HEK293 (cell line): ENCODE measurements around the gene CEP72.

Experiments used
- BCL11A ChIP-seq: fragments of 450-650 bp; formaldehyde crosslinking; IDR thresholded peaks from 2 replicates; pipeline ENCODE4 v1.5.1; 2016; ENCODE audit warnings: low read depth, missing biosample characterization, missing genetic modification characterization
- BCL11B ChIP-seq: fragments of 450-650 bp; formaldehyde crosslinking; IDR thresholded peaks from 2 replicates; pipeline ENCODE4 v1.5.1; 2016; ENCODE audit warnings: low read depth, missing biosample characterization, missing genetic modification characterization
- GFI1B ChIP-seq: fragments of 450-650 bp; formaldehyde crosslinking; IDR thresholded peaks from 2 replicates; pipeline ENCODE4 v1.5.1; 2016; ENCODE audit warnings: missing biosample characterization, missing genetic modification characterization
- KLF1 ChIP-seq: fragments of 450-650 bp; formaldehyde crosslinking; IDR thresholded peaks from 2 replicates; pipeline ENCODE4 v1.5.1; 2016; ENCODE audit warnings: missing biosample characterization, missing genetic modification characterization
- OVOL3 ChIP-seq: fragments of 450-650 bp; formaldehyde crosslinking; IDR thresholded peaks from 2 replicates; pipeline ENCODE4 v1.5.1; 2016; ENCODE audit warnings: missing biosample characterization, missing genetic modification characterization
- SALL2 ChIP-seq: fragments of 450-650 bp; formaldehyde crosslinking; IDR thresholded peaks from 2 replicates; pipeline ENCODE4 v1.5.0; 2017; ENCODE audit warnings: missing biosample characterization, mild to moderate bottlenecking, missing genetic modification characterization, borderline replicate concordance
- SP7 ChIP-seq: fragments of 450-650 bp; formaldehyde crosslinking; IDR thresholded peaks from 2 replicates; pipeline ENCODE4 v1.5.1; 2016; ENCODE audit warnings: missing biosample characterization, missing genetic modification characterization
- ZBTB48 ChIP-seq: fragments of 450-650 bp; formaldehyde crosslinking; IDR thresholded peaks from 2 replicates; pipeline ENCODE4 v1.5.1; 2016; ENCODE audit warnings: missing biosample characterization, missing genetic modification characterization
- ZNF169 ChIP-seq: fragments of 450-650 bp; formaldehyde crosslinking; IDR thresholded peaks from 2 replicates; pipeline ENCODE4 v1.5.1; 2016; ENCODE audit warnings: missing biosample characterization, missing genetic modification characterization
- ZNF202 ChIP-seq: fragments of 450-650 bp; formaldehyde crosslinking; IDR thresholded peaks from 2 replicates; pipeline ENCODE4 v1.5.1; 2016; ENCODE audit warnings: missing biosample characterization, missing genetic modification characterization, borderline replicate concordance
- ZNF335 ChIP-seq: fragments of 450-650 bp; formaldehyde crosslinking; conservative IDR thresholded peaks from 2 replicates; pipeline ENCODE4 v1.5.1; 2016; ENCODE audit warnings: missing biosample characterization, missing genetic modification characterization
- ZNF433 ChIP-seq: fragments of 450-650 bp; formaldehyde crosslinking; IDR thresholded peaks from 2 replicates; pipeline ENCODE4 v1.5.1; 2016; ENCODE audit warnings: missing biosample characterization, missing genetic modification characterization, low read depth
- ZNF510 ChIP-seq: fragments of 450-650 bp; formaldehyde crosslinking; IDR thresholded peaks from 2 replicates; pipeline ENCODE4 v1.5.1; 2018; ENCODE audit warnings: mild to moderate bottlenecking, missing genetic modification characterization, missing biosample characterization; ENCODE audit not compliant: insufficient replicate concordance
- ZNF521 ChIP-seq: fragments of 450-650 bp; formaldehyde crosslinking; IDR thresholded peaks from 2 replicates; pipeline ENCODE4 v1.5.1; 2017; ENCODE audit warnings: missing biosample characterization, mild to moderate bottlenecking, missing genetic modification characterization
- ZNF548 ChIP-seq: fragments of 450-650 bp; formaldehyde crosslinking; IDR thresholded peaks from 2 replicates; pipeline ENCODE4 v1.5.1; 2016; ENCODE audit warnings: missing biosample characterization, missing genetic modification characterization
- ZNF549 ChIP-seq: fragments of 450-650 bp; IDR thresholded peaks from 2 replicates; pipeline ENCODE4 v1.5.1; 2018; ENCODE audit warnings: missing biosample characterization, missing genetic modification characterization, mild to moderate bottlenecking, inconsistent platforms, moderate library complexity
- ZNF555 ChIP-seq: fragments of 450-650 bp; formaldehyde crosslinking; conservative IDR thresholded peaks from 2 replicates; pipeline ENCODE4 v1.5.1; 2017; ENCODE audit warnings: missing biosample characterization, mild to moderate bottlenecking, missing genetic modification characterization, inconsistent platforms
- ZNF558 ChIP-seq: fragments of 450-650 bp; formaldehyde crosslinking; IDR thresholded peaks from 2 replicates; pipeline ENCODE4 v1.5.1; 2016; ENCODE audit warnings: missing biosample characterization, missing genetic modification characterization
- ZNF600 ChIP-seq: fragments of 450-650 bp; formaldehyde crosslinking; IDR thresholded peaks from 2 replicates; pipeline ENCODE4 v1.5.1; 2016; ENCODE audit warnings: missing biosample characterization, missing genetic modification characterization
- ZNF629 ChIP-seq: fragments of 450-650 bp; formaldehyde crosslinking; IDR thresholded peaks from 2 replicates; pipeline ENCODE4 v1.5.1; 2017; ENCODE audit warnings: missing biosample characterization, missing genetic modification characterization
- ZNF660 ChIP-seq: fragments of 450-650 bp; IDR thresholded peaks from 2 replicates; pipeline ENCODE4 v1.5.1; 2018; ENCODE audit warnings: missing biosample characterization, mild to moderate bottlenecking, missing genetic modification characterization
- ZNF777 ChIP-seq: fragments of 450-650 bp; formaldehyde crosslinking; IDR thresholded peaks from 2 replicates; pipeline ENCODE4 v1.5.1; 2017; ENCODE audit warnings: missing biosample characterization, missing genetic modification characterization, borderline replicate concordance
- ZNF792 ChIP-seq: fragments of 450-650 bp; formaldehyde crosslinking; IDR thresholded peaks from 2 replicates; pipeline ENCODE4 v1.5.1; 2016; ENCODE audit warnings: missing biosample characterization, missing genetic modification characterization
- ZNF830 ChIP-seq: fragments of 450-650 bp; IDR thresholded peaks from 2 replicates; pipeline ENCODE4 v1.5.0; 2018; ENCODE audit warnings: missing biosample characterization, missing genetic modification characterization, low read depth, mild to moderate bottlenecking, moderate library complexity
- ZSCAN30 ChIP-seq: fragments of 450-650 bp; IDR thresholded peaks from 2 replicates; pipeline ENCODE4 v1.5.1; 2018; ENCODE audit warnings: missing biosample characterization, mild to moderate bottlenecking, missing genetic modification characterization, moderate library complexity
- ZXDB ChIP-seq: fragments of 450-650 bp; formaldehyde crosslinking; IDR thresholded peaks from 2 replicates; pipeline ENCODE4 v1.5.1; 2016; ENCODE audit warnings: missing biosample characterization, missing genetic modification characterization
- TF ChIP-seq, protein P1 (sequence below): fragments of 450-650 bp; formaldehyde crosslinking; IDR thresholded peaks from 2 replicates; pipeline ENCODE4 v1.5.1; 2016; ENCODE audit warnings: missing biosample characterization, missing genetic modification characterization, low read depth
- TF ChIP-seq, protein P2 (sequence below): fragments of 450-650 bp; formaldehyde crosslinking; IDR thresholded peaks from 2 replicates; pipeline ENCODE4 v1.5.1; 2016; ENCODE audit warnings: missing biosample characterization, missing genetic modification characterization
- TF ChIP-seq, protein P3 (sequence below): fragments of 450-650 bp; formaldehyde crosslinking; IDR thresholded peaks from 2 replicates; pipeline ENCODE4 v1.5.1; 2016; ENCODE audit warnings: missing biosample characterization, missing genetic modification characterization
- TF ChIP-seq, protein P4 (sequence below): fragments of 450-650 bp; formaldehyde crosslinking; IDR thresholded peaks from 2 replicates; pipeline ENCODE4 v1.5.1; 2016; ENCODE audit warnings: missing biosample characterization, missing genetic modification characterization, borderline replicate concordance
- TF ChIP-seq, protein P5 (sequence below): fragments of 450-650 bp; formaldehyde crosslinking; IDR thresholded peaks from 2 replicates; pipeline ENCODE4 v1.5.1; 2017; ENCODE audit warnings: missing biosample characterization, missing genetic modification characterization

The CEP72 gene

DNA sequence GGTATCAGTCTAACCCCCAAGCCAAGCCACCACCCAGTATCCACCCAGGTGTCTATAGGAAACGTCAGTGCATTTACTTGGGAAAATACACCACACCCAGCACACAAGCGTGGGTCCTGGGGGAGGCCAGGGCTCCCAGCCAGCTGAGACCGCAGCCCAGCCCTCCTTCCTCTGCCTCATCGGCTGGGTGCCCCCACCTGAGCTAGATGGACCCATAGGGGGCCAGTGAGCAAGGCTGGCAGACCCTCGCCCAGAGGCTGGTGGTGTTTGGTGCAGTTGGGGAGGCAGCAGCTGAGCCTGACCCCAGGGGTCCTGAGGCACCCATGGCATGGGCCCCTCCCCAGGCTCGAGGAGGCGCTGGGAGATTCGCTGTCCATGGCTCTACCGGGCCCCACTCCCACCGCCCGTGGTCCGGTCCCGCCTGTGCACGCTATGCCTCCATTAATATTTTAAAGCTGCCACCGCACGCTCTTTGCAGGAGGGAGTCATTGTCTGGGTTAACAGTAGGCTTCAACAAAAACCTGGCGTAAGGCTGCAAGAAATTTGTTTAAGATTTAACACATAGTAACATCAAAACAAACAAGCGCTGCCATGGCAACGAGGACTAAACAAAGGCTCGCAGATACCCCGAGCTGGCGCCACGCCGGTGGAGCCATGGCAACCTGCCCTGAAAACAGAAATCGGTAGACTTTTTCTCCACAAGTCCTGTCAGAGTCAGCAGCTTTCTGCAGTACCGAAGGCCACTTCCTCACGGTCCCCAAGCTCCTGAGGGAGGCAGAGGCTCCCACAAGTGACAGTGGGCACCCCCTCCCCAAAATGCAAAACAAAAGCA is 60.4 kb downstream of the CEP72 start (continued):
- TF ChIP-seq GFI1B (tag by site-specific recombination): no peak
- TF ChIP-seq, protein P1, sequence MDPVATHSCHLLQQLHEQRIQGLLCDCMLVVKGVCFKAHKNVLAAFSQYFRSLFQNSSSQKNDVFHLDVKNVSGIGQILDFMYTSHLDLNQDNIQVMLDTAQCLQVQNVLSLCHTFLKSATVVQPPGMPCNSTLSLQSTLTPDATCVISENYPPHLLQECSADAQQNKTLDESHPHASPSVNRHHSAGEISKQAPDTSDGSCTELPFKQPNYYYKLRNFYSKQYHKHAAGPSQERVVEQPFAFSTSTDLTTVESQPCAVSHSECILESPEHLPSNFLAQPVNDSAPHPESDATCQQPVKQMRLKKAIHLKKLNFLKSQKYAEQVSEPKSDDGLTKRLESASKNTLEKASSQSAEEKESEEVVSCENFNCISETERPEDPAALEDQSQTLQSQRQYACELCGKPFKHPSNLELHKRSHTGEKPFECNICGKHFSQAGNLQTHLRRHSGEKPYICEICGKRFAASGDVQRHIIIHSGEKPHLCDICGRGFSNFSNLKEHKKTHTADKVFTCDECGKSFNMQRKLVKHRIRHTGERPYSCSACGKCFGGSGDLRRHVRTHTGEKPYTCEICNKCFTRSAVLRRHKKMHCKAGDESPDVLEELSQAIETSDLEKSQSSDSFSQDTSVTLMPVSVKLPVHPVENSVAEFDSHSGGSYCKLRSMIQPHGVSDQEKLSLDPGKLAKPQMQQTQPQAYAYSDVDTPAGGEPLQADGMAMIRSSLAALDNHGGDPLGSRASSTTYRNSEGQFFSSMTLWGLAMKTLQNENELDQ: no peak
- no peak for TF ChIP-seq OVOL3
- TF ChIP-seq ZNF169 (tag by site-specific recombination): no peak
- 0 out of 2 replicates have a peak, but pooled peaks have one; percentile 27 for TF ChIP-seq ZNF335 (tag by site-specific recombination)
- TF ChIP-seq ZNF555 (tag by site-specific recombination): no peak
- TF ChIP-seq BCL11A (tag by site-specific recombination): no peak
- TF ChIP-seq ZNF660: no peak; the same call in 1 of the 2 replicates
- no peak for TF ChIP-seq ZNF629 (tag by site-specific recombination)
- TF ChIP-seq, protein P2, sequence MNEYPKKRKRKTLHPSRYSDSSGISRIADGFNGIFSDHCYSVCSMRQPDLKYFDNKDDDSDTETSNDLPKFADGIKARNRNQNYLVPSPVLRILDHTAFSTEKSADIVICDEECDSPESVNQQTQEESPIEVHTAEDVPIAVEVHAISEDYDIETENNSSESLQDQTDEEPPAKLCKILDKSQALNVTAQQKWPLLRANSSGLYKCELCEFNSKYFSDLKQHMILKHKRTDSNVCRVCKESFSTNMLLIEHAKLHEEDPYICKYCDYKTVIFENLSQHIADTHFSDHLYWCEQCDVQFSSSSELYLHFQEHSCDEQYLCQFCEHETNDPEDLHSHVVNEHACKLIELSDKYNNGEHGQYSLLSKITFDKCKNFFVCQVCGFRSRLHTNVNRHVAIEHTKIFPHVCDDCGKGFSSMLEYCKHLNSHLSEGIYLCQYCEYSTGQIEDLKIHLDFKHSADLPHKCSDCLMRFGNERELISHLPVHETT: no peak
- TF ChIP-seq ZNF549: no peak
- 0 out of 2 replicates have a peak, but pooled peaks have one; percentile 9 for TF ChIP-seq ZNF600 (tag by site-specific recombination)
- peak; percentile 38; the same call in 1 of the 2 replicates for TF ChIP-seq SP7 (tag by site-specific recombination)
- TF ChIP-seq KLF1 (tag by site-specific recombination): peak; percentile 79
- TF ChIP-seq ZNF830: no peak
- TF ChIP-seq ZNF521 (tag by site-specific recombination): no peak
- no peak for TF ChIP-seq ZBTB48 (tag by site-specific recombination)
- TF ChIP-seq, protein P3, sequence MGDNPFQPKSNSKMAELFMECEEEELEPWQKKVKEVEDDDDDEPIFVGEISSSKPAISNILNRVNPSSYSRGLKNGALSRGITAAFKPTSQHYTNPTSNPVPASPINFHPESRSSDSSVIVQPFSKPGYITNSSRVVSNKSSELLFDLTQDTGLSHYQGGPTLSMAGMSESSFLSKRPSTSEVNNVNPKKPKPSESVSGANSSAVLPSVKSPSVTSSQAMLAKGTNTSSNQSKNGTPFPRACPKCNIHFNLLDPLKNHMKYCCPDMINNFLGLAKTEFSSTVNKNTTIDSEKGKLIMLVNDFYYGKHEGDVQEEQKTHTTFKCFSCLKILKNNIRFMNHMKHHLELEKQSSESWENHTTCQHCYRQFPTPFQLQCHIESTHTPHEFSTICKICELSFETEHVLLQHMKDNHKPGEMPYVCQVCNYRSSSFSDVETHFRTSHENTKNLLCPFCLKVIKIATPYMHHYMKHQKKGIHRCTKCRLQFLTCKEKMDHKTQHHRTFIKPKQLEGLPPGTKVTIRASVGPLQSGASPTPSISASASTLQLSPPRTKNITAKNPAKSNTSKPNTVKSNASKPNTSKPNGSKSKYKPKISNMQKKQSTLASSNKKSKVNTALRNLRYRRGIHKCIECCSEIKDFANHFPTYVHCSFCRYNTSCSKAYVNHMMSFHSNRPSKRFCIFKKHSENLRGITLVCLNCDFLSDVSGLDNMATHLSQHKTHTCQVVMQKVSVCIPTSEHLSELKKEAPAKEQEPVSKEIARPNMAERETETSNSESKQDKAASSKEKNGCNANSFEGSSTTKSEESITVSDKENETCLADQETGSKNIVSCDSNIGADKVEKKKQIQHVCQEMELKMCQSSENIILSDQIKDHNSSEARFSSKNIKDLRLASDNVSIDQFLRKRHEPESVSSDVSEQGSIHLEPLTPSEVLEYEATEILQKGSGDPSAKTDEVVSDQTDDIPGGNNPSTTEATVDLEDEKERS: no peak
- no peak for TF ChIP-seq SALL2 (tag by site-specific recombination)
- TF ChIP-seq ZNF558 (tag by site-specific recombination): no peak
- TF ChIP-seq ZNF510 (tag by site-specific recombination): no peak
- TF ChIP-seq BCL11B (tag by site-specific recombination): no peak
- 0 out of 2 replicates have a peak, but pooled peaks have one; percentile 10 for TF ChIP-seq ZSCAN30
- TF ChIP-seq ZNF202 (tag by site-specific recombination): no peak
- TF ChIP-seq, protein P4, sequence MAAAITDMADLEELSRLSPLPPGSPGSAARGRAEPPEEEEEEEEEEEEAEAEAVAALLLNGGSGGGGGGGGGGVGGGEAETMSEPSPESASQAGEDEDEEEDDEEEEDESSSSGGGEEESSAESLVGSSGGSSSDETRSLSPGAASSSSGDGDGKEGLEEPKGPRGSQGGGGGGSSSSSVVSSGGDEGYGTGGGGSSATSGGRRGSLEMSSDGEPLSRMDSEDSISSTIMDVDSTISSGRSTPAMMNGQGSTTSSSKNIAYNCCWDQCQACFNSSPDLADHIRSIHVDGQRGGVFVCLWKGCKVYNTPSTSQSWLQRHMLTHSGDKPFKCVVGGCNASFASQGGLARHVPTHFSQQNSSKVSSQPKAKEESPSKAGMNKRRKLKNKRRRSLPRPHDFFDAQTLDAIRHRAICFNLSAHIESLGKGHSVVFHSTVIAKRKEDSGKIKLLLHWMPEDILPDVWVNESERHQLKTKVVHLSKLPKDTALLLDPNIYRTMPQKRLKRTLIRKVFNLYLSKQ (tag by site-specific recombination): no peak
- TF ChIP-seq ZNF433 (tag by site-specific recombination): no peak
- TF ChIP-seq ZNF548: no peak
- TF ChIP-seq, protein P5, sequence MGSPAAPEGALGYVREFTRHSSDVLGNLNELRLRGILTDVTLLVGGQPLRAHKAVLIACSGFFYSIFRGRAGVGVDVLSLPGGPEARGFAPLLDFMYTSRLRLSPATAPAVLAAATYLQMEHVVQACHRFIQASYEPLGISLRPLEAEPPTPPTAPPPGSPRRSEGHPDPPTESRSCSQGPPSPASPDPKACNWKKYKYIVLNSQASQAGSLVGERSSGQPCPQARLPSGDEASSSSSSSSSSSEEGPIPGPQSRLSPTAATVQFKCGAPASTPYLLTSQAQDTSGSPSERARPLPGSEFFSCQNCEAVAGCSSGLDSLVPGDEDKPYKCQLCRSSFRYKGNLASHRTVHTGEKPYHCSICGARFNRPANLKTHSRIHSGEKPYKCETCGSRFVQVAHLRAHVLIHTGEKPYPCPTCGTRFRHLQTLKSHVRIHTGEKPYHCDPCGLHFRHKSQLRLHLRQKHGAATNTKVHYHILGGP (tag by site-specific recombination): no peak
- no peak for TF ChIP-seq ZNF792 (tag by site-specific recombination)
- no peak for TF ChIP-seq ZNF777 (tag by site-specific recombination)
- 0 out of 2 replicates have a peak, but pooled peaks have one; percentile 11 for TF ChIP-seq ZXDB
